Endothelial cell of umbilical vein (primary cell): ENCODE measurements around the gene ADAT3. TPM values are rescaled to one million over a fixed set of nuclear protein-coding genes. Genes with fewer than 3 reads are reported as not detected.

ENCODE experiments used
- BruUV-seq: library from RNA; stranded (reverse); fragments of 400-500 nt; replicated peaks from 2 replicates; lab custom pipeline; 2021; lab: Mats Ljungman, UMichigan
- CTCF ChIA-PET: fragments of 300-600, 350-600 bp; sonication (Branson Sonifier 250); formaldehyde crosslinking; loops from one replicate; lab custom pipeline; 2021; ENCODE audit warnings: antibody characterized with exemption, inconsistent platforms; lab: Charles Lee
- POLR2A ChIA-PET: fragments of 300-600, 350-600 bp; sonication (Branson Sonifier 250); formaldehyde crosslinking; loops from one replicate; lab custom pipeline; 2021; ENCODE audit warnings: antibody characterized with exemption, inconsistent platforms; lab: Charles Lee
- DNase-seq: peaks from one replicate; pipeline ENCODE4 v3.0.0-alpha.2; 2011; ENCODE audit warnings: low read depth, low spot score
- FAIRE-seq: peaks from 2 replicates; lab custom pipeline; 2011; peaks lifted over from hg19 to GRCh38; lab: Jason Lieb, UNC
- H2AFZ ChIP-seq: 2 replicates; pipeline ENCODE4 v1.6.0; 2012; ENCODE audit warnings: low read depth, low read length, control low read depth, inconsistent platforms
- H3K27ac ChIP-seq: 2 replicates; pipeline ENCODE4 v1.5.1; 2011; ENCODE audit warnings: low read depth, mild to moderate bottlenecking, control low read depth, low read length, moderate library complexity; ENCODE audit not compliant: insufficient read depth
- H3K27me3 ChIP-seq, 2 experiments: 2 replicates each; pipeline versions ENCODE4 v1.6.0 to v1.6.1; 2011; ENCODE audit warnings: low read length in 2 of 2, mixed read lengths in 1 of 2; ENCODE audit not compliant: control insufficient read depth in 2 of 2, insufficient read depth in 2 of 2
- H3K36me3 ChIP-seq, 2 experiments: 2 replicates in 1 of 2; 3 replicates in 1 of 2; pipeline ENCODE4 v1.5.1; 2011; ENCODE audit warnings: low read length in 2 of 2, mild to moderate bottlenecking in 1 of 2, moderate library complexity in 1 of 2; ENCODE audit not compliant: control insufficient read depth in 2 of 2, insufficient read depth in 2 of 2; ENCODE audit errors: extremely low read depth in 1 of 2
- H3K4me1 ChIP-seq: 3 replicates; pipeline ENCODE4 v1.5.1; 2011; ENCODE audit warnings: mild to moderate bottlenecking, low read length; ENCODE audit not compliant: control insufficient read depth, insufficient read depth; ENCODE audit errors: extremely low read depth
- H3K4me2 ChIP-seq: 2 replicates; pipeline ENCODE4 v1.6.1; 2011; ENCODE audit warnings: low read length, control low read depth, mixed read lengths; ENCODE audit not compliant: insufficient read depth
- H3K4me3 ChIP-seq, 3 experiments: fragments of 200-600 bp in 1 of 3; sonication (generic), shearing (Covaris generic) in 1 of 3; replicated peaks in 1 of 3; 2 replicates each; pipeline ENCODE4 v1.5.1; 2011 to 2016; ENCODE audit warnings: control low read depth in 3 of 3, low read length in 3 of 3, mild to moderate bottlenecking in 2 of 3, inconsistent platforms in 1 of 3, low read depth in 1 of 3, moderate library complexity in 1 of 3; ENCODE audit not compliant: insufficient read depth in 1 of 3
- H3K79me2 ChIP-seq: 2 replicates; pipeline ENCODE4 v1.6.0; 2012; ENCODE audit warnings: low read length, inconsistent platforms; ENCODE audit not compliant: control insufficient read depth, insufficient read depth
- H3K9ac ChIP-seq: replicated peaks from 2 replicates; pipeline ENCODE3; 2011; ENCODE audit warnings: low read length, control low read depth; ENCODE audit not compliant: insufficient read depth; ENCODE audit errors: extremely low read depth
- H3K9me1 ChIP-seq: replicated peaks from 3 replicates; pipeline ENCODE4 v1.6.0; 2011; ENCODE audit warnings: mild to moderate bottlenecking, low read length; ENCODE audit not compliant: control insufficient read depth, insufficient read depth; ENCODE audit errors: extremely low read depth
- H3K9me3 ChIP-seq: replicated peaks from 2 replicates; pipeline ENCODE4 v1.5.1; 2012; ENCODE audit warnings: low read length, inconsistent platforms; ENCODE audit not compliant: control insufficient read depth, insufficient read depth
- H4K20me1 ChIP-seq: replicated peaks from 2 replicates; pipeline ENCODE3; 2011; ENCODE audit warnings: mild to moderate bottlenecking, low read length; ENCODE audit not compliant: control insufficient read depth, insufficient read depth; ENCODE audit errors: extremely low read depth
- EZH2 ChIP-seq: IDR thresholded peaks from 2 replicates; pipeline ENCODE4 v1.6.1; 2012; ENCODE audit warnings: borderline replicate concordance, low read depth, mild to moderate bottlenecking, moderate library complexity, low read length, inconsistent platforms; ENCODE audit not compliant: severe bottlenecking
- GATA2 ChIP-seq: IDR thresholded peaks from 2 replicates; pipeline ENCODE4 v1.7.0; 2011; ENCODE audit warnings: low read depth, mild to moderate bottlenecking, moderate library complexity, mixed read lengths, low read length; ENCODE audit not compliant: insufficient read length, insufficient read depth
- JUN ChIP-seq: IDR thresholded peaks from 2 replicates; pipeline ENCODE4 v1.6.1; 2011; ENCODE audit warnings: borderline replicate concordance, low read depth; ENCODE audit not compliant: insufficient read length, insufficient read depth
- MYC ChIP-seq: IDR thresholded peaks from one replicate; pipeline ENCODE4 v1.6.1; 2011; ENCODE audit warnings: mild to moderate bottlenecking, low read depth, low read length
- POLR2A ChIP-seq: IDR thresholded peaks from 2 replicates; pipeline ENCODE4 v1.6.1; 2012; ENCODE audit warnings: low read depth, mild to moderate bottlenecking, control low read depth, low read length
- POLR2AphosphoS5 ChIP-seq: IDR thresholded peaks from 2 replicates; pipeline ENCODE4 v1.6.1; 2012; ENCODE audit warnings: low read depth, mild to moderate bottlenecking, control low read depth, low read length, moderate library complexity; ENCODE audit not compliant: insufficient read depth
- dilution Hi-C: fragments of 300-500 bp; cut with MboI; formaldehyde crosslinking; loops from one replicate; pipeline ENCODE4 v1.15.0; 2019; ENCODE audit warnings: low sequenced_read_pairs; ENCODE audit not compliant: extremely low pct_ligation_motif_present
- intact Hi-C: fragments of 100-400 bp; cut with micrococcal nuclease; formaldehyde crosslinking; loops from one replicate; pipeline ENCODE4 v1.10.0; 2022
- polyA plus RNA-seq, 4 experiments: library from polyadenylated mRNA; depleted of rRNA in 3 of 4; stranded (reverse) in 3 of 4; unstranded in 1 of 4; fragments of >200 nt; gene quantifications; 2 replicates each; pipeline versions ENCODE4 v1.2.1 to v1.2.3, GENCODE V29; 2011 to 2012; ENCODE audit warnings: missing spikeins in 1 of 4
- total RNA-seq: library from RNA; stranded (reverse); gene quantifications from 2 replicates; pipeline ENCODE4 v1.2.3, GENCODE V29; 2021
- TF ChIP-seq, protein P1 (sequence below): IDR thresholded peaks from 2 replicates; pipeline ENCODE4 v1.6.1; 2011; ENCODE audit not compliant: insufficient read depth, insufficient read length
- TF ChIP-seq, protein P2 (sequence below), 2 donors: IDR thresholded peaks; 1 replicate in 1 of 2; 2 replicates in 1 of 2; pipeline ENCODE4 v1.5.1; 2011; ENCODE audit warnings: low read length in 2 of 2, mild to moderate bottlenecking in 2 of 2, moderate library complexity in 2 of 2, control low read depth in 1 of 2, inconsistent platforms in 1 of 2, low read depth in 1 of 2; ENCODE audit not compliant: insufficient read depth in 1 of 2; ENCODE audit errors: extremely low read depth in 1 of 2

The ADAT3 gene
- total and polyA plus RNA-seq, 2 donors (not counting 3 experiments of a cell fraction or from before 2014, with no cell fraction given), result 5.7 to 11.7 TPM

DNA sequence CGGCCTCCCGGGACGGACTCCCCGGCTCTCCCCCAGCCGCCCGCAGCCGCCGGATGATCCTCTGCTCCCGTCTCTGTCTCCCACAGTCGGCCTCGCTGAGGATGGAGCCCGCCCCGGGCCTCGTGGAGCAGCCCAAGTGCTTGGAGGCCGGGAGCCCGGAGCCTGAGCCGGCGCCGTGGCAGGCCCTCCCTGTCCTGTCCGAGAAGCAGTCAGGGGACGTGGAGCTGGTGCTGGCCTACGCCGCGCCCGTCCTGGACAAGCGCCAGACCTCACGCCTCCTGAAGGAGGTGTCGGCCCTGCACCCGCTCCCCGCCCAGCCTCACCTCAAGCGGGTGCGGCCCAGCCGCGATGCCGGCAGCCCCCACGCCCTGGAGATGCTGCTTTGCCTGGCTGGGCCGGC lies 6.8 kb downstream of the ADAT3 start:
- TF ChIP-seq EZH2 (no peak), GATA2 (no peak), MYC (no peak)
- TF ChIP-seq, protein P1, sequence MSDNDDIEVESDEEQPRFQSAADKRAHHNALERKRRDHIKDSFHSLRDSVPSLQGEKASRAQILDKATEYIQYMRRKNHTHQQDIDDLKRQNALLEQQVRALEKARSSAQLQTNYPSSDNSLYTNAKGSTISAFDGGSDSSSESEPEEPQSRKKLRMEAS, result no peak
- H3K27me3 ChIP-seq, result no peaks in the 10 kb centered on the region
- H4K20me1 ChIP-seq, result no peaks in the 10 kb centered on the region
- H3K4me3 ChIP-seq, result no peak overlapping the region
- H3K9me3 ChIP-seq, result no peaks in the 10 kb centered on the region
- no peak overlapping the region for H3K4me2 ChIP-seq
- ChIA-PET POLR2A (no interaction called here), CTCF (no interaction called here)
- H2AFZ ChIP-seq, result no peak overlapping the region
- no peak overlapping the region for H3K27ac ChIP-seq
- no peak overlapping the region for H3K9ac ChIP-seq
- peaks cover 0 to 13% of the 10 kb centered on the region in 2 experiments for H3K36me3 ChIP-seq
- no peaks in the 10 kb centered on the region for H3K9me1 ChIP-seq
- H3K4me1 ChIP-seq, result no peaks in the 10 kb centered on the region
- FAIRE-seq, result no peak
- H3K79me2 ChIP-seq, result peaks cover 49% of the 10 kb centered on the region
- intact Hi-C loops, result no loop called here
- no peak for DNase-seq
- BruUV-seq, result no TSS peak
- dilution Hi-C loops, result no loop called here

DNA sequence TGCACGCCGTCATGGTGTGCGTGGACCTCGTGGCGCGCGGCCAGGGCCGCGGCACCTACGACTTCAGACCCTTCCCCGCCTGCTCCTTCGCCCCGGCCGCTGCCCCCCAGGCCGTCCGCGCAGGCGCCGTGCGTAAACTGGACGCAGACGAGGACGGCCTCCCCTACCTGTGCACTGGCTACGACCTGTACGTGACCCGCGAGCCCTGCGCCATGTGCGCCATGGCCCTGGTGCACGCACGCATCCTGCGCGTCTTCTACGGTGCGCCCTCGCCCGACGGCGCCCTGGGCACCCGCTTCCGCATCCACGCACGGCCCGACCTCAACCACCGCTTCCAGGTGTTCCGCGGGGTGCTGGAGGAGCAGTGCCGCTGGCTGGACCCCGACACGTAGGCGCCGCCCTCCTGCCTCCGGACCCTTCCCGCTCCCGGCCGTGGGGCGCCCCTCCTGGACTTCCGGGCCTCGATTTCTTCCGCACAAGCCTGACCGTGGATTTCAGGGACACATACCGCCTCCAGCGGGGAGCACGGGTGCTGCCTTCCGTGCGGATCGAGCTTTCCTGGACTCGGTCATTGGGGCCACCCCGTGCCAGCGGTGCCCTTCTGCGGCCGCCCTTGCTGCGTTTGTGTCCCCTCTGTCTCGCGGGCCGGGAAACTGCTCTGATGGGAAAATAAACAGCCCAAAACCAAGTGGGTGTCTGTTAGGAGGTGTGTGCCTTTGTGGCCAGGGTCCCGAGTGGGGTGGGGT lies 7.7 kb downstream of the ADAT3 start:
- Histone ChIP-seq H3K4me1 (no peaks in the 10 kb centered on the region), H3K4me2 (no peak overlapping the region), H3K9ac (no peak overlapping the region), H2AFZ (no peak overlapping the region), H3K27me3 (no peaks in the 10 kb centered on the region), H3K4me3 (no peak overlapping the region), H3K9me1 (no peaks in the 10 kb centered on the region), H3K79me2 (peaks cover 40% of the 10 kb centered on the region), H4K20me1 (no peaks in the 10 kb centered on the region), H3K36me3 (peaks cover 0 to 13% of the 10 kb centered on the region in 2 experiments), H3K9me3 (no peaks in the 10 kb centered on the region), H3K27ac (no peak overlapping the region)
- ChIA-PET POLR2A (no interaction called here), CTCF (no interaction called here)
- intact Hi-C loops (no loop called here), dilution Hi-C loops (no loop called here)
- TF ChIP-seq, protein P2, sequence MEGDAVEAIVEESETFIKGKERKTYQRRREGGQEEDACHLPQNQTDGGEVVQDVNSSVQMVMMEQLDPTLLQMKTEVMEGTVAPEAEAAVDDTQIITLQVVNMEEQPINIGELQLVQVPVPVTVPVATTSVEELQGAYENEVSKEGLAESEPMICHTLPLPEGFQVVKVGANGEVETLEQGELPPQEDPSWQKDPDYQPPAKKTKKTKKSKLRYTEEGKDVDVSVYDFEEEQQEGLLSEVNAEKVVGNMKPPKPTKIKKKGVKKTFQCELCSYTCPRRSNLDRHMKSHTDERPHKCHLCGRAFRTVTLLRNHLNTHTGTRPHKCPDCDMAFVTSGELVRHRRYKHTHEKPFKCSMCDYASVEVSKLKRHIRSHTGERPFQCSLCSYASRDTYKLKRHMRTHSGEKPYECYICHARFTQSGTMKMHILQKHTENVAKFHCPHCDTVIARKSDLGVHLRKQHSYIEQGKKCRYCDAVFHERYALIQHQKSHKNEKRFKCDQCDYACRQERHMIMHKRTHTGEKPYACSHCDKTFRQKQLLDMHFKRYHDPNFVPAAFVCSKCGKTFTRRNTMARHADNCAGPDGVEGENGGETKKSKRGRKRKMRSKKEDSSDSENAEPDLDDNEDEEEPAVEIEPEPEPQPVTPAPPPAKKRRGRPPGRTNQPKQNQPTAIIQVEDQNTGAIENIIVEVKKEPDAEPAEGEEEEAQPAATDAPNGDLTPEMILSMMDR (IDR thresholded peaks at IDR 0.05; ENCODE audit: extremely low read depth in 1 of 2, insufficient read depth in 1 of 2, low read depth in 1 of 2, low read length in 2 of 2), result no peak
- no peak for TF ChIP-seq POLR2A
- TF ChIP-seq JUN, result no peak
- no peak for TF ChIP-seq POLR2AphosphoS5
- TF ChIP-seq GATA2, result no peak
- no peak for TF ChIP-seq MYC
- no peak for FAIRE-seq
- BruUV-seq, result no TSS peak
- no peak for DNase-seq
